HCT116 (cell line): ENCODE measurements around the gene JAM3.

Experiments used
- CTCF ChIP-seq, 3 experiments: fragments of 200-600 bp in 1 of 3; sonication (generic) in 1 of 3; IDR thresholded peaks in 2 of 3; conservative IDR thresholded peaks in 1 of 3; 2 replicates each; pipeline ENCODE4 v1.5.1; 2012 to 2017; ENCODE audit warnings: low read depth in 2 of 3, low read length in 2 of 3, antibody characterized with exemption in 1 of 3, borderline replicate concordance in 1 of 3, control low read depth in 1 of 3, mild to moderate bottlenecking in 1 of 3, mixed read lengths in 1 of 3, mixed run types in 1 of 3, moderate library complexity in 1 of 3; ENCODE audit not compliant: insufficient read depth in 1 of 3
- EZH2 ChIP-seq: fragments of 200-600 bp; sonication (generic); IDR thresholded peaks from 2 replicates; pipeline ENCODE4 v1.6.1; 2017; ENCODE audit warnings: antibody characterized with exemption, mixed run types
- EZH2phosphoT487 ChIP-seq: fragments of 200-600 bp; IDR thresholded peaks from 2 replicates; pipeline ENCODE4 v1.6.1; 2018; ENCODE audit warnings: antibody characterized with exemption, borderline replicate concordance
- MAX ChIP-seq: IDR thresholded peaks from 2 replicates; pipeline ENCODE4 v1.6.1; 2012
- POLR2A ChIP-seq: IDR thresholded peaks from 2 replicates; pipeline ENCODE4 v1.7.0; 2011; ENCODE audit warnings: borderline replicate concordance; ENCODE audit not compliant: insufficient read depth, insufficient read length; ENCODE audit errors: extremely low read depth
- POLR2AphosphoS5 ChIP-seq: IDR thresholded peaks from 2 replicates; pipeline ENCODE4 v1.6.1; 2011; ENCODE audit warnings: mild to moderate bottlenecking, low read depth, low read length, moderate library complexity
- RAD21 ChIP-seq: IDR thresholded peaks from 2 replicates; pipeline ENCODE4 v1.6.1; 2012; ENCODE audit warnings: low read depth, mild to moderate bottlenecking
- REST ChIP-seq: IDR thresholded peaks from 2 replicates; pipeline ENCODE4 v1.6.1; 2012; ENCODE audit warnings: low read depth
- SIN3A ChIP-seq: IDR thresholded peaks from 2 replicates; pipeline ENCODE4 v1.6.1; 2012; ENCODE audit warnings: low read depth
- ZBTB33 ChIP-seq: IDR thresholded peaks from 2 replicates; pipeline ENCODE4 v1.6.1; 2011; ENCODE audit warnings: mild to moderate bottlenecking, low read length, moderate library complexity; ENCODE audit not compliant: insufficient replicate concordance; ENCODE audit errors: extremely low read depth
- ZNF274 ChIP-seq: fragments of 200-500 bp; sonication (Bioruptor generic); IDR thresholded peaks from 2 replicates; pipeline ENCODE4 v1.6.1; 2014; ENCODE audit warnings: mild to moderate bottlenecking, low read depth, low read length, inconsistent platforms

GRCh38 chr11:134071306-134071705 is 2.4 kb downstream of the JAM3 start:
- TF ChIP-seq MAX (no peak), CTCF (IDR thresholded peaks at IDR 0.05 in 2 of 3, conservative IDR thresholded peaks at IDR 0.05 in 1 of 3; ENCODE audit: borderline replicate concordance in 1 of 3, insufficient read depth in 1 of 3, low read depth in 2 of 3, low read length in 2 of 3) (no peak), ZBTB33 (no peak), EZH2phosphoT487 (no peak), POLR2A (no peak), RAD21 (no peak), SIN3A (no peak), POLR2AphosphoS5 (no peak), REST (no peak), ZNF274 (no peak), EZH2 (no peak)
